C4-2B (cell line): Measurements from ENCODE around the gene ALDH1A2.

Experiments used
- CTCF ChIP-seq: fragments of 450-650 bp; conservative IDR thresholded peaks from 2 replicates; pipeline ENCODE4 v1.5.1; 2017; ENCODE audit warnings: mild to moderate bottlenecking
- ZFX ChIP-seq: fragments of 450-650 bp; IDR thresholded peaks from 2 replicates; pipeline ENCODE4 v1.6.1; 2017

GRCh38 chr15:57911247-57911646 lies 154.3 kb downstream of the ALDH1A2 start:
- TF ChIP-seq CTCF (no peak), ZFX (no peak)
